NCI-H526 (cell line): ENCODE measurements around the gene IL17D.
"Not testable (repeated sequence)": the region's sequence is repeated elsewhere in the genome, so short reads cannot be mapped to it uniquely, and the experiment has no call there.

Source experiments
- DNase-seq, 2 experiments: peaks; one replicate each; lab custom pipeline; 2025; lab: John Stamatoyannopoulos, UW

Gene IL17D

DNA sequence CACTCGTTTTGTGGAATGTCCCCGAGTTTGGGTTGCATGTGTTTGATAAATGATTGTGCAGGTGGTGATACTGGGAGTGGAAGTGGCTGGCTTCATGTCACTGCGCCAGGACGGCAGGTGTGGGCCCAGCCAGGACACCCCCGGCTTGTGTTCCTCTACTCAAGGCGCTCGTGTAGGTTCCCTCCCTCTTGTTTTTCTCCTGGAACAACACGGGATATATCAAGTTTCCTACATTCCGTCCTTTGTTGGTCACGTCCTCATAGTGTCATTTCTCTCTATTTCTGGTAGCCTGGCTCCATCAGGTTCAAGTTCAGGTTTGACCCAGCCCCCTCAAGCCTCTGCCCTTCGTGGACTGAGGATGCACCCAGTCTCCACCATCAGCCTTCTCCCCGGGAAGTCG is 16.3 kb downstream of the IL17D start:
- no peak for DNase-seq

DNA sequence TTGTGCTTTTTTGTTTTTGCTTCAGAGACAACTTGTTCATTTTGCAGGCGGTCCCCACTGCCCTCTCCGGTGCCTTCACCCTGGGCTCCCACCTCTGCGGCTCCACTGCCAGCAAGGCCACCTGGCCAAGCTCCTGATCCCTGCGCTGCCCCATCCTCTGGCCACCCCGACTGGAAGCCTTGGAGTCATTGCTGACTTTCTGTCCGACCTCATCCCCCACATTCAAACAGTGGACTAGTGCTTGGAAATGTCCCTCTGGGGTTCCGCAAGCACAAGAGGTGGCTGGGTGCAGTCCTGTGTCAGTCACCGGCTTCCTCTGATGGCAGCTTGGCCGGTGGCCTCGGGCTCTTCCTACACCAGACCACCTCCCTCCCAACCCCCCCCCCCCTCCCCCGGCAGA is 17.0 kb downstream of the IL17D start:
- DNase-seq: no peak

- no peak for DNase-seq
Observed at GRCh38 chr13:20721058-20721453, 17.6 kb downstream of the IL17D start.

GRCh38 chr13:20721454-20722357 is 18.2 kb downstream of the IL17D start:
- peak; percentile 61 to 85 for DNase-seq

DNA sequence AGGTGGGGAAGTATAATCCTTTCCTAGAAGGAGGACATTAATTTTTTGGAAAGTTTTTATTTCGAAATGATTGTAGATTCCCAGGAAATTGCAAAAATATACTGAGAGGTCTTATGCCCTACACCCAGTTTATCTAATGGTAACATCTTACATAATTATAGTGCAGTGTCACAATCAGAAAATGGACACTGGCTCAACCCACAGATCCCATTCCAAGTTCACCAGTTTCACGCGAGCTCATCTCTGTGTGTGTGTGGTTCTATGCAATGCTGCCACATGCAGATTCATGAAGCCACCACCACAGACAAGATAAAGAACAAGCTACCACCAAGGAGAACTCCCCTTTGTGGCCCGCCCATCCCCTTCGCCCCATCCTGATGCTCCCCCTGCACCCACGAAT is 24.4 kb downstream of the IL17D start:
- no peak for DNase-seq

DNA sequence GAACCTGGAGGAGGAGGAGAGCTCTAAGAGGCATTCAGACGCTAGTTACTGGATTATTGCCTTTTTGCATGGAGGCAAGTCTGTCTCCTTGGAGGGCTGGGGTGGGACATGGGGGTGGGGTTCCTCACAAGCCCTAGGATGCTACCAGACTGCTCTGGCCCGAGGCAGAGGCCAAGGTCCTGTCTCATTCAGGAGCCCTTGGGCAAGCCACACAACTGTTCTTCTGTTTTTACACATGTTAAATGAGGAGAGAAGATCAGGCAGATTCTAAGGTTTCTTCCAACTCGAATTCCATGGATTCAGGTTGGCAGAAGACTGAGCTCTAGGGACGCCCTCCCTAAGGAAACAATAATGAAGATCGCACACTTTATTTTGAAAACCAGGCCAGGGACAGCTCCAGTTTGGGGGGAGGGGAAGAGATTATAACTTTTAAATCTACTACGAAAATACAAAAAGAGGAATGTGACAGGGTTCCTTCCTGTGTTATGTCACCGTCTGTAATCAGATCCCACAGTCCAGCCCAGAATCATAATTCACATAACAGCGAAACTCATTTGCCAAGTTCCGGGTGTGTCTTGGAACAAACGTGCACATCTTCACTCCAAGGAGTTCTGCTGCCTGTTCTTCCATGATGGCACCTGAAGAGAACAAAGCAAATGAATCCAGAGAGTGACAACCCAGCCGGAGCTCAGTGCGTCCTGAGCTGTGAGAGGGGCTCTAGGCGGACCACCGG is 25.2 kb downstream of the IL17D start:
- no peak for DNase-seq

GRCh38 chr13:20729633-20730585 is 26.4 kb downstream of the IL17D start:
- no peak for DNase-seq

DNA sequence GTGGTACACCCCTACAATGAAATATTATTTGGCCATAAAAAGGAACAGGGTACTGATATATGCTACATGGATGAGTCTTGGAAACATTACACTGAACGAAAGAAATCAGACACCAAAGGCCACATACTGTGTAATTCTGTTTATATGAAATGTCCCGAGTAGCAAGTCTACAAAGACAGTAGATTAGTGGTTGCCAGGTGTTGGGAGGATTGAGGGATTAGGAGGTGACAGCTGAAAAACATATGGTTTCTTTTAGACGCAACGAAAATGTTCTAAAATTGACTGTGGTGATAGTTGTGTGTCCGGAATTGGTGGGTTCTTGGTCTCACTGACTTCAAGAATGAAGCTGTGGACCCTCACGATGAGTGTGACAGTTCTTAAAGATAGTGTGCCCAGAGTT is 35.1 kb downstream of the IL17D start:
- DNase-seq: no peak

DNA sequence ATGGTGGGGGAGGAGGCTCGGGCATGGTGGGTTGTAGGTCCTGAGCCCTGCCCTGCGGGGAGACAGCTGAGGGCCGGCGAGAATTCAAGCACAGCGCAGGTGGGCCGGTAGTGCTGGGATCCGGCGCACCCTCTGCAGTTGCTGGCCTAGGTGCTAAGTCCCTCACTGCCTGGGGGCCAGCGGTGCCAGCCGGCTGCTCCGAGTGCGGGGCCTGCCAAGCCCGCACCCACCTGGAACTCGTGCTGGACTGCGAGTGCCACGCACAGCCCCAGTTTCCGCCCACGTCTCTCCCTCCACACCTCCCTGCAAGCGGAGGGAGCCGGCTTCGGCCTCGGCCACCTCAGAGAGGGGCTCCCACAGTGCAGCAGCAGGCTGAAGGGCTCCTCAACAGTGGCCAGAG is 36.5 kb downstream of the IL17D start:
- DNase-seq: no peak

GRCh38 chr13:20743830-20744404 is 40.4 kb downstream of the IL17D start:
- not testable (repeated sequence) for DNase-seq

DNA sequence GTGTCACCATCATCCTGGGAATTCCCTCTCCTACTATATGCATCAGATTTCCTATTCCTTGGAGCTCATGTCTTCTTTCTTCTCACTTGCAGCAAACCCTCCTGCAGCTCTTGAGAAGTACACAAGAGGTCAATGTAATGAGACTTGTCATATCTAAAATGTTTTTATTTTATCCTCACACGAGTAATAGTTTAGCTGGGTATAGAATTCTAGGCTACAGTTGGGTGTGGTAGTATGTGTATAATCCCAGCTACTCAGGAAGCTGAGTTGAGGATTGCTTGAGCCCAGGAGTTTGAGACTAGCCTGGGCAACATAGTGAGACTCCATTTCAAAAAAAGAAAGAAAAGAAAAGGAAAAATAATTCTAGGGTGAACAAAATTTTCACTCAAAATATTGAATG is 45.9 kb downstream of the IL17D start:
- DNase-seq: no peak

GRCh38 chr13:20754009-20754408 is 50.5 kb downstream of the IL17D start:
- DNase-seq: no peak

GRCh38 chr13:20760872-20761271 is 57.4 kb downstream of the IL17D start:
- no peak for DNase-seq

DNA sequence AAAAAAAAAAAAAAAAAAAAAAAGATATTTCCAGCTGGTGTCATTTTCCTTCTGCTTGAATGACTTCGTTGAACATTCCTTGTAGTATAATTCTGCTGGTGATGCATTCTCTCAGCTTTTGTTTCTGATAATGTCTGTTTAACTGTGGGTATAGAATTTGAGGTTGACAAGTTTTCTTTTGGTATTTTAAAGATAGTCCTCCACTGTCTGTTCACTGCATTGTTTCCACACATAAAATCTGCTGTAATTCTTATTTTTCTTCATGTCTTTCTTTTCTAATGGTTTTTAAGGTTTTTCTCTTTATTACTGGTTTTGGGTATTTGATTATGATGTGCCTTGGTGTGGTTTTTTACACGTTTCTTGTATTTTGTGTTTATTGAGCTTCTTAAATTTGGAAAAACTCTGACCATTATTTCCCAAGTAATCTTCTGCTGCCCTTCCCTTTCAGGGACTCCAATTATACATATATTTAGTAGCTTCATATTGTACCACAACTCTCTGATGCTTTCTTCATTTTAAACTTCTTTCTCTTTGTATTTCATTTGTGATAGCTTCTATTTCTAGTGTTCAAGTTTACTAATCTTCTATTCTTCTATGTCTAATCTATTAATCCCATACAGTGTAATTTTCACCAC is 63.9 kb downstream of the IL17D start:
- DNase-seq: no peak

DNA sequence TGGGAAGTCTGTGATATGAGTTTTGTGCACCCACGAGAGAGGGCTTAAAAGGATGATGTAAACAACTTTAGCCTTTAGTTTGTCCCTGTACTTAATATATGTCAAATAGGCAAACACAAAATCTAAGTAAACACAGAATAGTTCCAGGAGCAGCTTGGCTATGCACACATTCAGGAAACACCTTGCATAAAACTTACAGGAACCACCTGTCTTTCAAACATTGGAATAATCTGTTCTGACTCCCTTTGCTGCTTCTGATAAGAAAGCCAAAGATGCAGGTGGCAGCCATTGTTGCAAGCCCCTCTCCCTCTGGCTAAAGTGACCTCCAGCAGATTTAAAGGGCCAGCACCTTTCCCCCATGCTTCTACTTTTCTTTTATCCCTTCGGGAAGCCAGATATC is 65.6 kb downstream of the IL17D start:
- DNase-seq: no peak

GRCh38 chr13:20769834-20770233 is 66.3 kb downstream of the IL17D start:
- no peak for DNase-seq
